Activated CD4-positive, CD25-positive, alpha-beta regulatory T cell treated with anti-CD3 and anti-CD28 coated beads, Interleukin-2, amount 50 U/mL, for 72 hours (primary cell): ENCODE data around the gene ABCF1.
"Not testable (repeated sequence)": the region's sequence is repeated elsewhere in the genome, so short reads cannot be mapped to it uniquely, and the experiment has no call there.

Source experiments
- DNase-seq: peaks from one replicate; pipeline ENCODE4 v3.0.0; 2021

ABCF1 gene

DNA sequence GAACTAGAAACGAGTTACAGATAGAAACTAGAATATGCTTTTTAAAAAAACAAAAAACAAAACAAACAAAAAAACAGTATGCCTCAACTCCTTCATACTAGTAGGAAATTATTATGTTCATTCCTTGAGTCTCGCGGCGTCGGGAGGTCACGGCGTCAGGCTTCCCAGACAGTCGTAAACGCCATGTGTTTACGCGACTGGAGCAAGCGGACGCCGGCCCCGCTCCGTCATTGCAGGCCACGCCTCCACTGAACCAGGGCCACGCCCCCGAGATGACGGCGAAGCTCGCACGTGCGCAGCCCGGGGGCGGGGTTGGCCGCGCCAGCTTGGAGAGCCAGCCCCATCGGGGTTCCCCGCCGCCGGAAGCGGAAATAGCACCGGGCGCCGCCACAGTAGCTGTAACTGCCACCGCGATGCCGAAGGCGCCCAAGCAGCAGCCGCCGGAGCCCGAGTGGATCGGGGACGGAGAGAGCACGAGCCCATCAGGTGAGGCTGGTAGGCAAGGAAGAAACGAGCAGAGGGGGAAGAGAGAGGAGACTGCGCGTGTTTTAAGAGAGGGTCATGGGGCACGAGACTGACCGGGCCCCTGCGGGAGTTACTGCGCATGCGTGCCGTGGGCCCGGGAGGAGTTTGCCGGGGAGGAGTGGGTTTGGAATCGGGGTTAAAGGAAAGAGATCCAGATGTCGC, at the start of gene ABCF1:
ABCF1 (plus strand) TSS at position 368 of the 687 bp plus-strand sequence; CDS start at position 414, 46 bp downstream.
- DNase-seq, result peak; percentile 100

DNA sequence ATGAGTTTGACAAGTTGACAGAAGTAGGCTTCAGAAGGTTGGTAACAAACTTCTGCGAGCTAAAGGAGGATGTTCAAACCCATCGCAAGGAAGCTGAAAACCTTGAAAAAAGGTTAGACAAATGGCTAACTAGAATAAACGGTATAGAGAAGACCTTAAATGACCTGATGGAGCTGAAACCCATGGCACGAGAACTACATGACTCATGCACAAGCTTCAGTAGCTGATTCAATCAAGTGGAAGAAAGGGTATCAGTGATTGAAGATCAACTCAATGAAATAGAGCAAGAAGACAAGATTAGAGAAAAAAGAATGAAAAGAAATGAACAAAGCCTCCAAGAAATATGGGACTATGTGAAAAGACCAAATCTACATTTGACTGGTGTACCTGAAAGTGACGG, 49.3 kb upstream of the ABCF1 start:
- not testable (repeated sequence) for DNase-seq

DNA sequence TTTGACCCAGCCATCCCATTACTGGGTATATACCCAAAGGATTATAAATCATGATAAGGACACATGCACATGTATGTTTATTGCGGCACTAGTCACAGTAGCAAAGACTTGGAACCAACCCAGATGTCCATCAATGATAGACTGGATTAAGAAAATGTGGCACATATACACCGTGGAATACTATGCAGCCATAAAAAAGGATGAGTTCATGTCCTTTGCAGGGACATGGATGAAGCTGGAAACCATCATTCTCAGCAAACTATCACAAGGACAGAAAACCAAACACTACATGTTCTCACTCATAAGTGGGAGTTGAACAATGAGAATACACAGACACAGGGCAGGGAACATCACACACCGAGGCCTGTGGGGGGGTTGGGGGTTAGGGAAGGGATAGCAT, 44.8 kb upstream of the ABCF1 start:
- DNase-seq, result not testable (repeated sequence)

DNA sequence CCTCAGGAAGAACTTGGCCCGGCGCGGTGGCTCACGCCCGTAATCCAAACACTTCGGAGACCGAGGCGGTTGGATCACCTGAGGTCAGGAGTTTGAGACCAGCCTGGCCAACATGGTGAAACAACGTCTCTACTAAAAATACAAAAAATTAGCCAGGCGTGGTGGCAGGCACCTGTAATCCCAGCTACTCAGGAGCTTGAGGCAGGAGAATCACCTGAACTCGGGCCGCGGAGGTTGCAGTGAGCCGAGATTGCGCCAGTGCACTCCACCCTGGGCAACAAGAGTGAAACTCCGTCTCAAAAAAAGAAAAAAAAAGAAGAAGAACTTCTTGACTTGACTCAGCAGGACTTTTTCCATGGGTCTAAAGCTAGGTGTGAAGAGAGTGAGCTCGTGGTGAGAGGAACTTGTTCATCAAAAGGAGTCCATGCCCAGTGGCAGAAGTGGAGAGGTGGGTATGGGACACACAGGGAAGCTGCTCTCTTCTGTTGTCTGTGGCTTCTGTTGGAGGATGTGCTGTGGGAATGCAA, 41.8 kb upstream of the ABCF1 start:
- not testable (repeated sequence) for DNase-seq

DNA sequence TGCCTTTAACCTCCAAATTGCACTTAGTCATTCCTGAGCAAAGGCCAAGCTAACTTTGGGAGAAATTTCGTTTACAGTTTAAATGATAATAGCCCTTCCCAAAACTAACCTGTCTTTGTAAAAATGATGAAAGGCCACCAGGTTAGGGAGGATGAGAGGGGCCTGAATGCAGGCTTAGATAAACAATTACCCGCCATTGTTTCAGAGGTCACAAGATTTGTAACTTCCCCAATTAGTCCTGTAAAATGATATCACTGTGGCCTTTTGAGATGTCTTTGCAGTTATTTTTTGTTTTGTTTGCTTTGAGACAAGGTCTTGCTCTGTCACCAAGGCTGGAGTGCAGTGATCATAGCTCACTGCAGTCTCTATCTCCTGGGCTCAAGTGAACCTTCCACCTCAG, 41.2 kb upstream of the ABCF1 start:
- DNase-seq, result no peak

DNA sequence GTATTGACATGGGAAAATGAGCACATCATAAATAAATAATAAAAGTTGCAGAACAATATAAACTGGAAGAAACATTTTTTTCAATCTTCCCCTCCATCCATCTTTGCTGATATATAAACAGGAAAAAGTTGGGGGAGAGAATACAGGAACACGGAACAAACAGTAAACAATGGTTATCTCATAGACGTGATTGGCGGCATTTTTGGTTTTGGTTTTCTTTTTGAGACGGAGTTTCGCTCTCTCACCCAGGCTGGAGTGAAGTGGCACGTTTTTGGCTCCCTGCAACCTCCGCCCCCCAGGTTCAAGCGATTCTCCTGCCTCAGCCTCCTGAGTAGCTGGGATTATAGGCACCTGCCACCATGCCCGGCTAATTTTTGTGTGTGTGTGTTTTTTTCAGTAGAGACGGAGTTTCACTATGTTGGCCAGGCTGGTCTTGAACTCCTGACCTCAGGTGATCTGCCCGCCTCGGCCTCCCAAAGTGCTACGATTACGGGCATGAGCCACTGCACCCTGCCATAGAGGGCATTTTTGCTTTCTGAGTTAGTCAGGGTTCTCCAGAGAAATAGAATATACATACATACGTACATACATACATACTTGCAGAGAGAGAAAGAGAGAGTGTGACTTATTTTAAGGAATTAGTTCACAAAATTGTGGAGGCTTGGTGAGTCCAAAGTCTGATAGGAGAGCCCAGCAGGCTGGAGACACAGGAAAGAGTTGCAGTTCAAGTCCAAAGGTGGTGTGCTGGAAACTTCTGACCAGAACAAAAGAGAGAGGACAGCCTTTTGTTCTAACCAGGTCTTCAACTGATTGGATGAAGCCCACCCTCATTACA, 37.6 kb upstream of the ABCF1 start:
- DNase-seq, result no peak

DNA sequence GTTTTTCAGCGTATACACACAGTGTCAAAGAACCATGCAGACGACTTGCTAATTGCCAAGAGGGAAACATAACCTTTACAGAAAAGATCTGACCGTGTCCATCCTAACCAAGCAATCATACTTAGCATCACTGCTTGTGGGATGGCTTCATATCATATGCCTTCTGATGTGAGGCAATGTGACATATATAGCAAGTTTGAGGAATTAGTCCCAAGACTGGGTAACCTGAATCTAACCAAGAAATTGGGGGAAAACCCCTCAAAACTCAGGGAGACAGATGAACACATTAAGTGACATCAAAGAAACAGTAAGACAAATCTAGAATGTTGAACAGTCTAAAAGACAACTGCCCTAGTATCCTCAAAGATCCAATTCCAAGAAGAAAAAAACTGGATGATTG, 33.3 kb upstream of the ABCF1 start:
- no peak for DNase-seq

DNA sequence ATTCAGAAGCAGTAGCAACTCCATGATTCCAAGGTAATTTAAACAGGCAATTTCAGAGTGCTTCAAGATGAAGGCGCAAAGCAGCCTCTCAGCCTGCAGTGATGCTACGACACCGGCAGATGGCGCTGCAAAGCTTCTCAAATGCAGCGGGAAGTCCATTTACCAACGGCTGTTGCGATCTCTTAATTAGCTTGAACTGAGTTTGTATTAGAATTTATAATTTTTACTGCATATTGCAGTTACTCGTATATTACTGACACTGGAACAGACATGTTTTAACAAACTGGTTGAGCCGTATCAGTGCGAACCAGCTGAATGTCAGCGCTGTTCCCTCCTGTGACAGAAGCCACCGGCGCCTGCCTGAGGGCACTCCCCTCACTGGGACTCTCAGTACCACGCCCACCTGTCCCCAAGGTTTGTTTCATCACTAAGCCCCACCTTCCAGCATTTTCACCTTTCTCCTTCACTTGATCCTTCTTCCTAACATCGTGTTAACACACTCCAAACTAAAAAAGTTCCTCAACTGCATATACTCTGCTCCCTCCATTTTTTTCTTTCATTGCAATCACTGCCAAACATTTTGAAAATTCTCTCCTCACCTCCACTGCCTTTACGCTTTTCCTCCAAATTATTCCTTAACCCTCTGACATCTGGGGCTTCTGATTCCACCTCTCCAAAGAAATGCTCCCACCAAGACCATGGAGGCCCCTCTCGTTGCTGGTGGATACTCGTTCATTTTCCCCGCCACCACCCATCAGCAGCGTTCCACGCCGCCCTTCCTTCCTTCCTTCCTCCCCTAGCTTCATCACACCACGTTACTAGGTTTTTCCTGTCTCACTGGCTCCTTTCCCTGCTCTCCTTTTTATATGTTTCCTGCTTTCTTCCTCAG, 29.5 kb upstream of the ABCF1 start:
- DNase-seq, result peak; percentile 80

DNA sequence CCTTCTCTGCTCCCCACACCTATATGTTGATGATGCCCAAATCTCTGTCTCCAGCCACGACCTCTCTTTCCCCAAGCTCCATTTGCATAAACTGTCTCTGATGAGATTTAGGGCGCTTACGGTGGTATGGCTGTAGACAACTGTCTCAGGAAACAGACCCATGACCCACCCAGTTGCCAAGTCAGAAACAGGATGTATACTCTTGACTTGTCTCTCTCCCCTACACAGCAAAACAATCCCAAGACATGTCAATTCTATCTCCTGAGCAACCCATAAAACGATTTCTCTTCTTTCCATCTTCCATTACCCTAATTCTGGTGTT, 28.9 kb upstream of the ABCF1 start:
- DNase-seq, result no peak

DNA sequence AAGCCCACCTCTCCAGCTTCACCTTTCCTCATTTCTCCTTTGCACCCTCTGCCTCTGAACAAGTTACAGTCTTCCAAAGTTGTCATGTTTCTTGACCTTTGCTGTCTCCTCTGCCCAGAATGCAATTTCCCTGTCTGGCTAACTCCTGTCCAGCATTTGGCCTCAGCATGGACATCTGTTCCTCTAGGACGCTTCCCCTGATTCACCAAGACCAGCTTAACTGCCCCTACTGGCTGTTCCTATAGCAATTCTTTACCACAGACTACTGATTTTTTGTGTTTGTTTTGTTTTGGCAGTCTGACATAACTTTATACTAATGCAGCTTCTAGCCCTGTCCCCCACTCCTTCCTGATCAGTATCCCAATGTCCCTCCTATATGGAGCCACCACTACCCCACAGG, 28.3 kb upstream of the ABCF1 start:
- no peak for DNase-seq

DNA sequence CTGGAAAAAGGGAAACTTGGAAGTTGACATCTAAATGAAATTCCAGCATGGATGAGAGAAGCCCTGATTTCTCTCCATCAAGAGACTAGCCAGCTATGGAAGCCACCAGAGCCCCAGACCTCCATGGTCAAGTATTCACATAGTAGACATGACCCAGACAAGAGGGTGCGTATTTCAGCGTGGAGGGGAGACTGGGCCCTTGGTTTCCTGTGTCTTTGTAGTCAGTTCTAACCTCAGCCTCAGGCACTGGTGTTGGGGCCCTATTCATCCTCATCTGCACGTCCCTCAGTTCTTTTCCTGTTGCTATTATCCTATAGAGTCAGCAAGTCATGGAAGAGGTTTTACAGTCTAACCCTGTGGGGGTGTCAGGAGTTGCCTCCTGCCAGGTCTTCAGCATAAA, 27.4 kb upstream of the ABCF1 start:
- DNase-seq, result no peak

DNA sequence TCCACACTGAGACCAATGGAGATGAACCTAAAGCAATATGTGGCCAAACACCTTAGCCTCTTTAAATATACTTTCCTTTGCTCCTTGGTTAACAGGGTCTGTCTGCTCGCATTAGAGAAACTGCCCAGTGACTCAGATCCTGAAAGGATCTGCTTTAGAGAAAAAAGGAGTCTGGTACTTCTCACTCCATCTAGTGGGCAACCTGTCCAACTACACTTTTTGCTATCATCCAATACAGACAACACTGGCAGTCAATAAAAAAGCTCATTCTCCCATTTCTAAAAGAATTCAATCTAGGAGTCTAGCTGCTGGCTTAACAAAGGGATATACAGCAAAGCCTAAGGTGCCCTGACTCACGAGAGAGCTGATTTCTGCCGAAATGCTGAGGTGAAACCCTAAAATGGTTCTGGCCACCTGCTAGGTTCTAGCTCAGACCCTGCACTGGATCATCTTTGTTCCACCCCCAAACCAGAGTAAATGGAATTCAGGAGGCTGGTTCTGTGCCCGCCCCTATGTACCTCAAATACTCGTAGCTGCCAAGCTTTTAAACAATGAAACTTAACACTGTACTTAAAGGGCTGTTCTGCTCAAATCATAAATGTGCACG, 26.5 kb upstream of the ABCF1 start:
- no peak for DNase-seq

DNA sequence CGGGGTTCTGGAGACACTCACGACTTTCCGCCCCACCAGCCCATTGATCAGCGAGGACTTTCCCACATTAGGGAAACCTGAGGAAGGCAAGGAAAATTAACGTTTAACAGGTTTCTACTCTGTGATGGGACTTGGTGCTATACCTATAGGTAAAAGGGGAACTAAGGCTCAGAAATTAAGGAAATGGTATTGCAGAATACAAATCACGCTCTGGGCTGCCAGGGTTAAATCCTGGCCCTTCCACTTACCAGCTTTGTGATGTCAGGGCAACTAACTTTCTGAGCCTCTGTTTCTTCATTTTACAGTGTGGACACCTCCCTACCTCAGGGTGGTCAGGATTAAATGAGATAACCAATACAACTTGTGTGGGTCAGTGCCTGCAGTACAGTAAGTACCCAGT, 23.8 kb upstream of the ABCF1 start:
- DNase-seq, result no peak

DNA sequence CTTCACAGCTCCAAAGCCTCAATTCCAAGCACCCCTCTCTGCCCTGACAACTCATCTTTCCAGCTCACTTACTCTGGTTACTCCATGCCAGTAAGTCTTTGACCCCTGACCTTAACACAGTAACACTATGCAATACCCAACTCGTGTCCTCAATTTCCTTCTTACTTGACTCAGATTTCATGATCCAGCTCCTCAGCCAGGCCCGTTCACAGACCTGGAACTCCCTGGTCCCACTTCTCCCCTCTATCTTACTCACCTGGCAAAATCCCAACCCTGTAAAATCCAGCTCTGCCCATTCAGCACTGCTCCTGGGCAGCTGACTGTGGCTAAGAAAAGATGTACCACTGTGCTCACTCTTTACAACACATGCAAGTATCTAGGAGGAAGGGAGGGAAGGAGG, 22.9 kb upstream of the ABCF1 start:
- no peak for DNase-seq

DNA sequence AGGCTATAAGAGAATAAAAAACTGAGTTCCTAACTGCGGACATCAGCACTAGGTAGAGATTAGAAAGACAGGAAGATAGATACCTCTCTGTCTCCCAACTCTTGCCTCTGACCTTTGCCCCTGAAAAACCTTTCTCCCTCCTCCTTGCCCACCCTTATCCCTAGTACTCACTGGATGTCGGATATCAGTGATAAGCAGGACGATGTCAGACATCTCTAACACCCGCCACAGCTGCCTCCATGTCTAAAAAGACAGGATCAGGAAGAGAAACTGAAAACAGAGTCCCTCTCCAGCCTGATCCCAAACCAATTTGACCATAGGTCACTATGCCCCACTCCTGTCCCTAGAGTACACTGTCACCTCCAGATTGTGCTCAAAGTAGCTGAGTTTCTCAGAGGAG, 16.8 kb upstream of the ABCF1 start:
- no peak for DNase-seq

DNA sequence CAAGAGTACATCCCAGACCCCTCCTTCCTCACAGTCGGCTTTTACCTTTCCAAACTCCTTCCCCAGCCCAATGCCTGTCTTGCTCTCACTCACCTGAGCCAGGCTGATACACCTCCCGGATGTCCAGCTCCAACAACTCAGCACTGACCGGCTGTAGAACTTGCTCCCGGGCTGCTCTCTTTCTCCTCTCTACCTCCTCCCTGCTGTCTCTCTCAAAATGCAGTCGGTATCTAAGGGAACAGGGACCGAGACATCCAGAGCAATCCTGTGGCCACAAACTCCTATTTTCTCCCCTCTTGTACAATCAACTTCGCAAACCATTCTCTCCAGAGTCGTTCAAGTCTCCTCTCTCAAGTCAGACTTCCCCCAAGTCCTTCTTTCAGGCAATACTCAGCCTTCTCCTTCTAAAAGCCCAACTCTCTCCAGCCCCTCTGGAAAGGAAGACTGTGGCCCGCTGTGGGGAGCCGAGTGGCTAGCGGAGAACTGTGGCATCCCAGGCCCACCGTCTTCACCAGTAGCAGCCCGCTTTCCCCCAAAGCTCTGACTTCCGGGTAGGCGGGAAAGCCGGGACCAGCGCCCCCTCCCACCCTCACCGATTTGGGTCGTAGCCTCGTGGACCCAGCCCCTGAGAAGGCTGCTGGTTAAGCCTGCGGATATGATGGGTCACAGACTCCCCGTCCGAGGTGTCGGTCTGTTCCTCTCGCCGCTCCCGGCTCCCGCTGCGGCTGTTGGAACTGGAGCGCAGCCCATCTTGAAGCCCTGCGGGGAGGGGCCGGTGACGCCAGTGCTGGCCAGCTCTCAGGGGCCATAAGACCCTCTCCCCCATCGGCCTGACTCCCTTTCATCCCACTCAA, 16.1 kb upstream of the ABCF1 start:
- DNase-seq, result no peak

DNA sequence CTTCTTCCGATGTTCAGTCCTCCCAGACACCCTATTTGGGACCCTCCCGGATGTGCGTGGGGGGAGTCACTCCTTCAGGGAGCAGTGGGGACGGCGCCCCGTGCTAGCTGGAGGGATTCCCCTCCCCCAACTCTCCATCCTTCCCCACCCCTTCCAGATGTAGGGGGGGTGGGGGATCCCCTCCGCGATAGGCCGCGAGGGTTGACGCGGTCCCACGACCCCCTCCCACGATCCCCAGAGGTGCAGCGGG, 15.5 kb upstream of the ABCF1 start:
- DNase-seq, result no peak

DNA sequence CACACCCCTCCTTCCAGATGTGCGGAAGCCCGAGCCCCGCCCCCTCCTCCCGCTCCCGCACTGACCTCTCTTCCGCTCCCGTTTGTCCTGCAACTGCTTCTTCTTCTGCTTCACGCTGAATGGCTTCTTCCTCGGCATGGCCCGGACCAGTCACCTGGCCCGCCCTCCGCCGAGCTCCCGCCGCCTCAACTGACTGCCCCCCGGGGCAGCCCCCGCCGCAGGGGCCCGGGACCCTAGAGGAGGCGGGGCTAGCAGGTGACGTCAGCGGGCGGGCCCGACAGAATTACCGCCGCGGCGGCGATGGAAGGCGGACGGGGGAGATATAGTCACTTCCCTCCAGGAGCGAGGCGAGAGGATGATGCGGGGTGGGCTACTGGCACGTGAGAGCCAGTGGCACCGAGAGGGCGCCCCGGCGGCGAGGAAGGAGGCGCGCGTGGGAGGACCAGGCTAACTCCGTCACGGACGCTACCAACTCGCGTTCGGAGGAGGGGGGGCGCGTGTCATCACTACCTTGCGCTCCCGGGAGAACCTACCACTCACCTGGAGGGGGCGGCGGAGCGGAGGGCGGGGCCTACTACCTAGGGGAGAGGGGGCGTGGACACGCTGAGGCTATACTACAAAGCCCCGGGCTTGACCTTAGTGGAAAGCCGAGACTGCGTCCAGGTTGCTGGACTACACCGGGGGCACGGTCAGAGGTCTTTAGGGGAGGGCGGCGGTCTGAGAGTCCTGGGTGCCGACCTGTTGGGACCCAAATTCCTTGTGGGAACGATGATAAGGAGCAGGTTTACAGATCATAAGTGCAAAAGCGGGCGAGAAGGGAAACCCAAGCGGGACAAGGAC, 15.0 kb upstream of the ABCF1 start, which contains the start of gene GNL1:
GNL1 (minus strand) TSS at position 424 of the 840 bp plus-strand sequence; CDS start at position 138, 286 bp downstream.
- DNase-seq, result peak; percentile 99

DNA sequence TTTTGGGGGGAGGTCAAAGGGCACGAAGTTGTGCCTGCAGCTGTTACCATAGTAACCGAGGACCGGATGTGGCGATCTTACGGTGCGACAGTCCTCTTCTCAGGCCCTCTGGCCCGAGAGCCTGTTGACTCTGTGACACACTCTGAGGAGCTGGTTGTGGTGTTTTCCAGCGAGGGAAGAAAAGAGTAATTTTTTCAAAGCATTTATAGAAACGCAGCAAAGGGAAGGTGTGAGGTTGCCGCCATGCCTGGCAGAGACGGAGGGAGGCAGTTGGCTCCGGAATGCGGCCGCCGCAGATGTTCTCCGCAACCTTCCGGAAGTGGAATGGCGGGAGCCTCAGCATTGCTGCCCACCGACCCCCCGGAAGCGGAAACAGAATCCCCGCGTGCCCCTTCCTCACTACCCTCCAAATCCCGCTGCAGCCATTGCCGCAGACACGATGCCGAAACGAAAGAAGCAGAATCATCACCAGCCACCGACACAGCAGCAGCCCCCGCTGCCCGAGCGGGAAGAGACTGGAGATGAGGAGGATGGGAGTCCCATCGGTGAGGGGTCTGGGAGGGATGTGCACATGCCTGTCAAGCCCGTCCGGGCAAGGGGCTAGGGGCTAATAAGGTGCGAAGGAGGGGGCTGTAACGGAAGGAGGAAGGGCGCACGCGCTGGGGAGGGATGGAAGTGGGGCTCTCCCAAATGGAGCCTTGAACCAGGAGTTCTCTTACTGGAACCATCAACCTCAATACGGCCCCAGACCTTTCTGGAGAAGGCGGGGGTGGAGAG, 14.1 kb upstream of the ABCF1 start, which contains the start of gene PRR3:
PRR3 (plus strand) TSS at position 390 of the 777 bp plus-strand sequence; CDS start at position 440, 50 bp downstream.
- peak; percentile 80 for DNase-seq

DNA sequence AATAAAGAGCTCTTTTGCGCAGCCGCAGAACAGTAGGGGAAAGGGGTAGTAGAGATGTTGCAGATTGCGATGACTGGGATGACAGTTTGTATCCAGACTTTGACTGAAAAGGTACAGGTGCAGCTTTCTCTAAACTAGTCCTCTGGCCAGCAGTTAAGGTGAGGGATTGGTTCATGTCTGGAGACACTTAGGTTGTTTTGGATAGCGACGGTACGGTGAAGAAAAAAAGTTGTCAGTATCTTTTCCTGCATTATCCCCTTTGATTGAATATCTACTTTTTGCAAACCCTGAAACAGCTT, 13.6 kb upstream of the ABCF1 start:
- no peak for DNase-seq
